HG03196 (cell line): ENCODE results near the gene CADM2.
"Not testable (repeated sequence)": the region's sequence is repeated elsewhere in the genome, so short reads cannot be mapped to it uniquely, and the experiment has no call there.

ENCODE experiments used
- ATAC-seq: cut with Tn5 transposase; IDR thresholded peaks from one replicate; pipeline ENCODE4 v1.9.1; 2021; ENCODE audit not compliant: unreplicated experiment

The CADM2 gene

GRCh38 chr3:85881833-85882393, 923.1 kb downstream of the CADM2 start:
- no peak for ATAC-seq

GRCh38 chr3:85890043-85890555, 931.3 kb downstream of the CADM2 start:
- ATAC-seq, result no peak

GRCh38 chr3:85903434-85903833, 944.6 kb downstream of the CADM2 start:
- no peak for ATAC-seq

- no peak for ATAC-seq
Measured at GRCh38 chr3:85912980-85913379, 954.2 kb downstream of the CADM2 start.

- no peak for ATAC-seq
Measured at GRCh38 chr3:85922374-85922773, 963.6 kb downstream of the CADM2 start.

GRCh38 chr3:85930718-85931117, 971.9 kb downstream of the CADM2 start:
- no peak for ATAC-seq

- ATAC-seq, result no peak
Measured at GRCh38 chr3:85933326-85933725, 974.5 kb downstream of the CADM2 start.

- no peak for ATAC-seq
Measured at GRCh38 chr3:85935171-85935570, 976.4 kb downstream of the CADM2 start.

- no peak for ATAC-seq
Measured at GRCh38 chr3:85939074-85939482, 980.3 kb downstream of the CADM2 start.

GRCh38 chr3:85950435-85950834, 991.6 kb downstream of the CADM2 start:
- ATAC-seq, result no peak

GRCh38 chr3:85960793-85961192, 1002.0 kb downstream of the CADM2 start:
- no peak for ATAC-seq

- ATAC-seq, result no peak
Measured at GRCh38 chr3:85977615-85978338, 1019.0 kb downstream of the CADM2 start.

GRCh38 chr3:85979034-85979433, 1020.2 kb downstream of the CADM2 start:
- no peak for ATAC-seq

- not testable (repeated sequence) for ATAC-seq
Measured at GRCh38 chr3:85989581-85989980, 1030.8 kb downstream of the CADM2 start.

- ATAC-seq, result no peak
Measured at GRCh38 chr3:86029590-86029989, 1070.8 kb downstream of the CADM2 start.

- ATAC-seq, result no peak
Measured at GRCh38 chr3:86037916-86038315, 1079.1 kb downstream of the CADM2 start.

GRCh38 chr3:86046436-86047136, 1087.8 kb downstream of the CADM2 start:
- no peak for ATAC-seq

- ATAC-seq, result no peak
Measured at GRCh38 chr3:86047161-86047560, 1088.4 kb downstream of the CADM2 start.

- ATAC-seq, result no peak
Measured at GRCh38 chr3:86051058-86051457, 1092.3 kb downstream of the CADM2 start.

GRCh38 chr3:86056032-86056431, 1097.2 kb downstream of the CADM2 start:
- no peak for ATAC-seq

- no peak for ATAC-seq
Measured at GRCh38 chr3:86056962-86057361, 1098.2 kb downstream of the CADM2 start.

GRCh38 chr3:86073799-86074198, 1115.0 kb downstream of the CADM2 start:
- no peak for ATAC-seq
